HEK293 (cell line): ENCODE data around the gene AIMP2.

Experiments
- CTCF ChIA-PET: fragments of 350-600 bp; formaldehyde crosslinking; extraction: SDS; loops from one replicate; lab custom pipeline; 2021; ENCODE audit warnings: antibody characterized with exemption; lab: Yijun Ruan, JAX
- POLR2A ChIA-PET: fragments of 300-600 bp; formaldehyde crosslinking; extraction: SDS; loops from one replicate; lab custom pipeline; 2020; ENCODE audit warnings: antibody characterized with exemption, inconsistent platforms; lab: Yijun Ruan, JAX
- H3K27ac ChIP-seq: fragments of 200-500 bp; sonication (Bioruptor generic); 2 replicates; pipeline ENCODE4 v1.5.1; 2014; ENCODE audit warnings: low read depth, low read length, control low read depth, inconsistent platforms; ENCODE audit errors: extremely low read depth
- H3K36me3 ChIP-seq, 2 experiments: fragments of 200-500 bp in 1 of 2; sonication (Bioruptor generic) in 1 of 2; 1 replicate in 1 of 2; 2 replicates in 1 of 2; pipeline ENCODE4 v1.5.1; 2014 to 2017; ENCODE audit warnings: inconsistent platforms in 2 of 2, low read length in 2 of 2; ENCODE audit not compliant: control insufficient read depth in 2 of 2, insufficient read depth in 1 of 2
- H3K4me1 ChIP-seq: fragments of 200-500 bp; sonication (Bioruptor generic); 2 replicates; pipeline ENCODE4 v1.5.1; 2014; ENCODE audit warnings: mild to moderate bottlenecking, low read length, inconsistent platforms; ENCODE audit not compliant: control insufficient read depth, insufficient read depth
- H3K4me3 ChIP-seq: 2 replicates; pipeline ENCODE4 v1.5.1; 2011; ENCODE audit warnings: low read depth, mild to moderate bottlenecking, control low read depth, low read length, moderate library complexity
- H3K9me3 ChIP-seq: fragments of 200-500 bp; sonication (Bioruptor generic); 2 replicates; pipeline ENCODE4 v1.5.1; 2014; ENCODE audit warnings: low read depth, low read length, inconsistent platforms; ENCODE audit not compliant: control insufficient read depth, insufficient read depth
- AEBP2 ChIP-seq: fragments of 450-650 bp; formaldehyde crosslinking; IDR thresholded peaks from 2 replicates; pipeline ENCODE4 v1.5.1; 2016; ENCODE audit warnings: missing biosample characterization, missing genetic modification characterization, borderline replicate concordance
- BCL11A ChIP-seq: fragments of 450-650 bp; formaldehyde crosslinking; IDR thresholded peaks from 2 replicates; pipeline ENCODE4 v1.5.1; 2016; ENCODE audit warnings: low read depth, missing biosample characterization, missing genetic modification characterization
- EGR2 ChIP-seq: fragments of 450-650 bp; formaldehyde crosslinking; IDR thresholded peaks from 2 replicates; pipeline ENCODE4 v1.5.1; 2016; ENCODE audit warnings: low read depth, missing biosample characterization, missing genetic modification characterization
- OSR2 ChIP-seq: fragments of 450-650 bp; formaldehyde crosslinking; IDR thresholded peaks from 2 replicates; pipeline ENCODE4 v1.5.1; 2016; ENCODE audit warnings: missing biosample characterization, missing genetic modification characterization
- PBX3 ChIP-seq: sonication (generic); formaldehyde crosslinking; IDR thresholded peaks from 2 replicates; pipeline ENCODE4 v1.8.1; 2022; ENCODE audit warnings: mild to moderate bottlenecking, moderate library complexity, missing genetic modification reagents
- PRDM6 ChIP-seq: fragments of 450-650 bp; formaldehyde crosslinking; IDR thresholded peaks from 2 replicates; pipeline ENCODE4 v1.5.1; 2017; ENCODE audit warnings: missing biosample characterization, missing genetic modification characterization
- TRIM28 ChIP-seq: IDR thresholded peaks from 2 replicates; pipeline ENCODE4 v1.6.1; 2011; ENCODE audit warnings: low read length, control low read depth, borderline replicate concordance
- ZBTB26 ChIP-seq: fragments of 450-650 bp; formaldehyde crosslinking; optimal IDR thresholded peaks from 2 replicates; pipeline ENCODE3; 2016; ENCODE audit warnings: missing biosample characterization, mild to moderate bottlenecking, missing genetic modification characterization
- ZIC2 ChIP-seq: fragments of 450-650 bp; formaldehyde crosslinking; IDR thresholded peaks from 2 replicates; pipeline ENCODE4 v1.5.1; 2016; ENCODE audit warnings: missing biosample characterization, missing genetic modification characterization
- ZNF146 ChIP-seq: fragments of 450-650 bp; formaldehyde crosslinking; IDR thresholded peaks from 2 replicates; pipeline ENCODE4 v1.5.1; 2016; ENCODE audit warnings: missing biosample characterization, missing genetic modification characterization
- ZNF155 ChIP-seq: fragments of 450-650 bp; formaldehyde crosslinking; IDR thresholded peaks from 2 replicates; pipeline ENCODE4 v1.5.1; 2016; ENCODE audit warnings: missing biosample characterization, missing genetic modification characterization
- ZNF223 ChIP-seq: fragments of 450-650 bp; formaldehyde crosslinking; IDR thresholded peaks from 2 replicates; pipeline ENCODE4 v1.5.1; 2016; ENCODE audit warnings: missing biosample characterization, missing genetic modification characterization
- ZNF302 ChIP-seq: fragments of 450-650 bp; formaldehyde crosslinking; IDR thresholded peaks from 2 replicates; pipeline ENCODE4 v1.5.1; 2016; ENCODE audit warnings: missing biosample characterization, missing genetic modification characterization, low read depth
- ZNF335 ChIP-seq: fragments of 450-650 bp; formaldehyde crosslinking; conservative IDR thresholded peaks from 2 replicates; pipeline ENCODE4 v1.5.1; 2016; ENCODE audit warnings: missing biosample characterization, missing genetic modification characterization
- ZNF341 ChIP-seq: fragments of 450-650 bp; formaldehyde crosslinking; IDR thresholded peaks from 2 replicates; pipeline ENCODE4; 2016; ENCODE audit warnings: low read depth, missing biosample characterization, missing genetic modification characterization
- ZNF37A ChIP-seq: fragments of 450-650 bp; IDR thresholded peaks from 2 replicates; pipeline ENCODE4 v1.5.1; 2018; ENCODE audit warnings: missing biosample characterization, missing genetic modification characterization
- ZNF544 ChIP-seq: fragments of 450-650 bp; formaldehyde crosslinking; IDR thresholded peaks from 2 replicates; pipeline ENCODE4 v1.5.0; 2017; ENCODE audit warnings: missing biosample characterization, missing genetic modification characterization
- ZNF610 ChIP-seq: fragments of 450-650 bp; formaldehyde crosslinking; IDR thresholded peaks from 2 replicates; pipeline ENCODE4 v1.5.1; 2016; ENCODE audit warnings: missing biosample characterization, missing genetic modification characterization, borderline replicate concordance
- ZNF623 ChIP-seq: fragments of 450-650 bp; formaldehyde crosslinking; IDR thresholded peaks from 2 replicates; pipeline ENCODE4 v1.5.1; 2016; ENCODE audit warnings: missing biosample characterization, missing genetic modification characterization
- ZNF624 ChIP-seq: fragments of 450-650 bp; formaldehyde crosslinking; IDR thresholded peaks from 2 replicates; pipeline ENCODE4 v1.5.1; 2017; ENCODE audit warnings: missing biosample characterization, missing genetic modification characterization
- ZNF747 ChIP-seq: fragments of 450-650 bp; formaldehyde crosslinking; IDR thresholded peaks from 2 replicates; pipeline ENCODE4 v1.5.1; 2016; ENCODE audit warnings: missing biosample characterization, missing genetic modification characterization
- ZNF76 ChIP-seq: fragments of 450-650 bp; formaldehyde crosslinking; IDR thresholded peaks from 2 replicates; pipeline ENCODE4; 2016; ENCODE audit warnings: low read depth, missing biosample characterization, missing genetic modification characterization, borderline replicate concordance
- ZNF837 ChIP-seq: fragments of 450-650 bp; formaldehyde crosslinking; IDR thresholded peaks from 2 replicates; pipeline ENCODE4 v1.5.1; 2016; ENCODE audit warnings: missing biosample characterization, missing genetic modification characterization
- ZSCAN16 ChIP-seq: fragments of 450-650 bp; formaldehyde crosslinking; IDR thresholded peaks from 2 replicates; pipeline ENCODE4 v1.5.1; 2016; ENCODE audit warnings: missing biosample characterization, missing genetic modification characterization
- TF ChIP-seq, protein P1 (sequence below): IDR thresholded peaks from 2 replicates; pipeline ENCODE4 v1.6.1; 2011; ENCODE audit warnings: mild to moderate bottlenecking, low read depth, low read length, borderline replicate concordance
- TF ChIP-seq, protein P2 (sequence below): fragments of 450-650 bp; formaldehyde crosslinking; IDR thresholded peaks from 2 replicates; pipeline ENCODE4 v1.5.1; 2016; ENCODE audit warnings: missing biosample characterization, missing genetic modification characterization
- TF ChIP-seq, protein P3 (sequence below): fragments of 450-650 bp; formaldehyde crosslinking; IDR thresholded peaks from 2 replicates; pipeline ENCODE4 v1.5.1; 2016; ENCODE audit warnings: missing biosample characterization, missing genetic modification characterization

The AIMP2 gene

GRCh38 chr7:6031567-6031966 lies 22.5 kb downstream of the AIMP2 start:
- CTCF ChIA-PET: interaction anchor here (0.6 kb wide), 2 partner anchors 35 to 415 kb away, joined by 3 to 4 read pairs; no protein-coding TSS in a partner anchor
- no peak overlapping the region for H3K27ac ChIP-seq
- no peak overlapping the region for H3K4me3 ChIP-seq
- no peaks in the 10 kb centered on the region for H3K9me3 ChIP-seq
- peaks cover 43 to 85% of the 10 kb centered on the region in 2 experiments for H3K36me3 ChIP-seq
- TF ChIP-seq BCL11A (tag by site-specific recombination): no peak
- no peak for TF ChIP-seq PRDM6 (tag by site-specific recombination)
- no peak for TF ChIP-seq ZNF155
- TF ChIP-seq, protein P1, sequence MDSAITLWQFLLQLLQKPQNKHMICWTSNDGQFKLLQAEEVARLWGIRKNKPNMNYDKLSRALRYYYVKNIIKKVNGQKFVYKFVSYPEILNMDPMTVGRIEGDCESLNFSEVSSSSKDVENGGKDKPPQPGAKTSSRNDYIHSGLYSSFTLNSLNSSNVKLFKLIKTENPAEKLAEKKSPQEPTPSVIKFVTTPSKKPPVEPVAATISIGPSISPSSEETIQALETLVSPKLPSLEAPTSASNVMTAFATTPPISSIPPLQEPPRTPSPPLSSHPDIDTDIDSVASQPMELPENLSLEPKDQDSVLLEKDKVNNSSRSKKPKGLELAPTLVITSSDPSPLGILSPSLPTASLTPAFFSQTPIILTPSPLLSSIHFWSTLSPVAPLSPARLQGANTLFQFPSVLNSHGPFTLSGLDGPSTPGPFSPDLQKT: no peak
- no peak for TF ChIP-seq ZNF341
- TF ChIP-seq AEBP2 (tag by site-specific recombination): no peak
- TF ChIP-seq ZNF146 (tag by site-specific recombination): no peak
- no peak for TF ChIP-seq ZNF76
- TF ChIP-seq, protein P2, sequence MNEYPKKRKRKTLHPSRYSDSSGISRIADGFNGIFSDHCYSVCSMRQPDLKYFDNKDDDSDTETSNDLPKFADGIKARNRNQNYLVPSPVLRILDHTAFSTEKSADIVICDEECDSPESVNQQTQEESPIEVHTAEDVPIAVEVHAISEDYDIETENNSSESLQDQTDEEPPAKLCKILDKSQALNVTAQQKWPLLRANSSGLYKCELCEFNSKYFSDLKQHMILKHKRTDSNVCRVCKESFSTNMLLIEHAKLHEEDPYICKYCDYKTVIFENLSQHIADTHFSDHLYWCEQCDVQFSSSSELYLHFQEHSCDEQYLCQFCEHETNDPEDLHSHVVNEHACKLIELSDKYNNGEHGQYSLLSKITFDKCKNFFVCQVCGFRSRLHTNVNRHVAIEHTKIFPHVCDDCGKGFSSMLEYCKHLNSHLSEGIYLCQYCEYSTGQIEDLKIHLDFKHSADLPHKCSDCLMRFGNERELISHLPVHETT (tag by site-specific recombination): no peak
- TF ChIP-seq ZNF37A (tag by site-specific recombination): no peak
- TF ChIP-seq ZSCAN16 (tag by site-specific recombination): no peak
- TF ChIP-seq ZNF302 (tag by site-specific recombination): no peak
- TF ChIP-seq ZNF747: no peak
- no peak for TF ChIP-seq ZNF610
- no peak for TF ChIP-seq ZBTB26
- TF ChIP-seq EGR2 (tag by site-specific recombination): no peak
- TF ChIP-seq TRIM28: no peak
- no peak for TF ChIP-seq OSR2 (tag by site-specific recombination)
- no peak for TF ChIP-seq ZIC2 (tag by site-specific recombination)
- TF ChIP-seq ZNF223 (tag by site-specific recombination): no peak
- TF ChIP-seq, all 188 proteins: peak for 0
- H3K4me1 ChIP-seq: no peaks in the 10 kb centered on the region
- POLR2A ChIA-PET: no interaction called here

DNA sequence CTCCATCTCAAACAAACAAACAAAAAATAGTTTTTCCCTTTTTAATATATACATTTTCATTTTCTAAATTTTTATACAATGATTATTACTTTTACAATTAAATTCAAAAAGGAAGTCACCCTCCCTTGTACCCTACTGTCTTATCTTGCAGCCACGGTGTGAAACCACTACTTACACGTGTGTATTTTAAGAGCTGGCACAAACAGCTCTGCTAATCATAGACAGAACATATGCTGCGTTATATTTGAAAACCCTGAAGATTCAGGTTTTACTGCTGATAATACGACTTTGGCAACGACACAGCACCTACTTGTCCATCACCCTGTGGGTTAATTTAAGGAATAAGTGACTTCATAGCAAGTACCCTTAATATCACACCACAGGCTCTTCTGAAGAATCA lies 23.1 kb downstream of the AIMP2 start:
- Histone ChIP-seq H3K9me3 (no peaks in the 10 kb centered on the region), H3K36me3 (peaks cover 49 to 85% of the 10 kb centered on the region in 2 experiments), H3K4me1 (no peaks in the 10 kb centered on the region), H3K27ac (no peak overlapping the region), H3K4me3 (no peak overlapping the region)
- ChIA-PET CTCF (interaction anchor here (0.6 to 1.1 kb wide), 2 partner anchors 17 to 414 kb away, joined by 3 to 4 read pairs; no protein-coding TSS in a partner anchor), POLR2A (no interaction called here)
- TF ChIP-seq ZNF837 (tag by site-specific recombination) (no peak), ZNF544 (tag by site-specific recombination) (no peak), ZNF624 (tag by site-specific recombination) (no peak), ZNF335 (tag by site-specific recombination) (no peak), PBX3 (no peak), ZNF623 (no peak)
- TF ChIP-seq, protein P1: no peak
- TF ChIP-seq, protein P3, sequence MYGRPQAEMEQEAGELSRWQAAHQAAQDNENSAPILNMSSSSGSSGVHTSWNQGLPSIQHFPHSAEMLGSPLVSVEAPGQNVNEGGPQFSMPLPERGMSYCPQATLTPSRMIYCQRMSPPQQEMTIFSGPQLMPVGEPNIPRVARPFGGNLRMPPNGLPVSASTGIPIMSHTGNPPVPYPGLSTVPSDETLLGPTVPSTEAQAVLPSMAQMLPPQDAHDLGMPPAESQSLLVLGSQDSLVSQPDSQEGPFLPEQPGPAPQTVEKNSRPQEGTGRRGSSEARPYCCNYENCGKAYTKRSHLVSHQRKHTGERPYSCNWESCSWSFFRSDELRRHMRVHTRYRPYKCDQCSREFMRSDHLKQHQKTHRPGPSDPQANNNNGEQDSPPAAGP (tag by site-specific recombination): no peak
